ENCODE measurements around the gene MAD1L1.

Gene MAD1L1

DNA sequence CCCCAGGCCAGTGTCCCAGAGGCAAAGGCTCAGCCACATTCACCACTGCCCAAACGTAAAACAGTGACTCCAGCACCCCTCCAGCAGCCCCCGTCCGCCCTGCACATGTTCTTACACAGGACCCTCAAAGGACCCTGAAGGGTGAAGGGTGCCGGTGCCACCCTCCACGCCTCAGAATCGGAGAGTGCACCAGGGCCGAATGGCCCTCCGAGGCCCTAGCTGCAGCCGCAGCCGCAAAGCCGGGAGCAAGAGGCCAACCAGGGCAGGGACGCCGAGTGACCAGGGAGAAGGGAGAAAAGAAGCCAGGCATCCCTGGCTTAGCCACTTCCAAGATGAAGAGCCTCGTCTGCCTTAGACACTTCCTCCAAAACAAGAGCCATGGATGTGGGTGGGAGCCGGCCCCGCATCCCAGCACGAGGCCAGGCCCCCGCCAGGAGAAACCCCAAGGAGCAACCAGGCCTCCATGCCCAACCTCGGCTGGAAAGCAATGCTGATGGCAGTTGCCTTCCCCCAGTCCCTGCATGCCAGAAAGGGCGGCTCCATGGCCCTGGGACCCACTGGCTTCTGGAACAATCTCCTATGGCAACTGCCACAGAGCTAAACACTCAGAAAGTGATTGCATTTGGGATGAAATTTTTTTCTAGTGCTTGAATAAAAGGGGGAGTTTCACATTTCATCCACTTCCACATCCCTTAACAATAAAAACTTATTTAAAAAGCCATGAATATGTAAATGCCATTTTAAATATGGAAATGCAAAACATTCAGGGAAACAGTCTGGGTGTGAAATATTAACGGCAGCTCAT, 92.3 kb downstream of the MAD1L1 start:
- no peak for DNase-seq (ENCODE audit: low spot score)

DNA sequence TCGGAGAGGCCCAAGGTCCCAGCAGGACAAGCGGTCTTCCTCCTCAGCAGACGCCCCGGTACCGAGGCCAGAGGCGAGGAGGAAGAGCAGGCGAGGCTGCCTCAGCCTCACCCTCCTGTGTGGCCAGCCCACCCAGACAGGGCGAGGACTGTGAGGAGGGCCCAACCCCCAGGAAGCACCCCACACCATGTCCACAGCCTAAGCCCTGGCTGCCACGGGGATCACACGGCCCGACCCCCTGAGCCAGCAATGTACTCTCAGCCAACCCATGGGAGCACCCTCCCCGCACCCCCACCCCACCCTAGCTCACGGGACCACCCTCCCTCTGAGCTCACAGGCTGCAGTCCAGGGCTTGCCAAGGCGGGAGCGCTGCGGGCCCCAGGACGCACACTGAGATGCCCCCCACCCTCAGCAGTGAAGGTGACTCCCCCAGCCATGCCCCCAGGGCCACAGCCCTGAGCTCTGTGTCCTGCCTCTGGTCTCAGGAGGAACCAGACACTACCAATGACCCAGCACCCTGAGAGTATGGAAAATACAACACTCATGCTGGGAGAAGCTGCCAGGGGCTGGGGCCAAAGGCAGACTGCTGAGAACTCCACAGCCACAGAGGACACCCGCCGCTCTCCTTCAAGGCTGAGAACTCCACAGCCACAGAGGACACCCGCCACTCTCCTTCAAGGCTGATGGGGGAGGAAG, 93.6 kb downstream of the MAD1L1 start:
- no peak for DNase-seq (ENCODE audit: low spot score)

DNA sequence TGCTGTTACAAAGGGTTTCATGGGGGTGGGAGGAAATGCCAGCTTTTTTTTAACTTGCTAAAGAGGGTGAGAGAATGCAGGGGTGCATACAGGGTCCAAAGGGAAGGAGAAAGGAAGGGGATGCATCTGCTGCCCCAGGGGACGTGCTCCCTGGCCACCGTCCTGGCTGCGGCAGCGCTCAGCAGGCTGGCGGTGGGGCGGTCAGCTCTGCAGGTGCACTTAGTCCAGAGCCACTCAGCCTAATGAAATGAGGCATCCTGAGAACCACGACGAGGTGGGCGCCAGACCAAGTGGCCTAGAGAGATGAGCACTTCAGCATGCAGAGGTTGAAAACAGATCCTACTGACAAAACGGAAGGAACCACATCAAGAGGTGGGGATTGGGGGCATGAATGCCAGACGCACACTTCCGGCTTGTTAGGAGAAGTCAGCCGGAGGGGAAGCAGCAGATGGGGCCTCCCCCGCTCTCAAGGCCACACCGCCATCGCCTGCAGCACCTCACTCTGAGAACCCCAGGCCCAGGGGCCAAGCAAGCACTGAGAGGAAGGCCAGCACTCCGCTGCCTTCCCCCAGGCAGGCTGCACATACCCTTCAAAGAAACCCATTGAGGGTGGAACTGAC, 94.5 kb downstream of the MAD1L1 start:
- no peak for DNase-seq (ENCODE audit: low spot score)

DNA sequence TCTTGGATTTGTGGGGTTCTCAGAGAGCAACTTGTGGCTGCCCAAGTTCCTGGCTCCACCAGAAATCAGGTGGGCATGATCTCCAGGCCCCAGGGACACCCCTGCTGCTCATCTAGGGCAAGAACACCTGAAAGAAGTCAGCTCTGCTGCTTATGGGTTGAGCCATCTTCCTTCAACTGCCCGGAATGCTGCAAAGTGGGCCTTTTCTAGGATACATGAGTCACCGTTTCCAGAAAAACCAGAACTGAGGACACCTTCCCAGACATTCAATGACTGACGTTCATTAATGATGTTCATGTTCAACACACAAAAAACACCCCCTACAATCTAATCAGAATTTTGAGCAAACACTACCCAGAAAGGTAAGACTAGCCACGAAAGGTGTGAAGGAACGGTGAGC, 98.0 kb downstream of the MAD1L1 start:
- DNase-seq (ENCODE audit: low spot score), result no peak

DNA sequence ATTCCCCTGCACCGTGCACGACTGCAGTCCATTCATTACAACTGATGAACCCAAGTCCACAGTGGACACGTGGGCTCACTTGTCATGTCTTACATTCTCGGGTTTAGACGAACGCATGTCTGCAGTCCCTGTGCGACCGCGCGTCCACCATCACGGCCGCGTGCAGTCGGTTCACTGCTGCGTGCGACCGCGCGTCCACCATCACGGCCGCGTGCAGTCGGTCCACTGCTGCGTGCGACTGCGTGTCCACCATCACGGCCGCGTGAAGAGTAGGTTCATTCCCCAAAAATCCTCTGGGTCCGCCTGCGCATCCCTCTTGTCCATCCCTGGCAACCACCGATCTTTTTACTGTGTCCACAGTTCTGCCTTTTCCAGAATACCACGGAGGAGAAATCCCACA, 100.5 kb downstream of the MAD1L1 start:
- DNase-seq (ENCODE audit: low spot score), result no peak

DNA sequence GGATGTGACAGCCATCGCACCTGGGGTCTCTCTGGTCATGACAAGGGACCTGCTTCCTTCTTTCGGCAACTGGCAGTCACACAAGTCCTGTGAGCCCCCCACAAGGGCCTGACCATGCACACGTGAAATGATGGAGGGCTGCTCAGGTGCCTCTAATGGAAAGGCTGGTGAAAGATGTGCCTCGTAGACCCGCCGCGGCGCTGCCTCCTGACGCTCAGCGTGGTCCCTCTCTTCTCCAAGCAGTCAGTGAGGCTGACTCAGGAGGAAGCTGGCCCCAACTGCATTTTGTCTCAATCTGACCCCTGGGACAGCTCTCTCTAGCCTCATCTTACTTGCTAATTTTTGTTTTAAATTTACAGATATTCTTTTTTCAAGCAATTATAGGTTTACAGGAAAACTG, 100.9 kb downstream of the MAD1L1 start:
- DNase-seq (ENCODE audit: low spot score), result no peak

DNA sequence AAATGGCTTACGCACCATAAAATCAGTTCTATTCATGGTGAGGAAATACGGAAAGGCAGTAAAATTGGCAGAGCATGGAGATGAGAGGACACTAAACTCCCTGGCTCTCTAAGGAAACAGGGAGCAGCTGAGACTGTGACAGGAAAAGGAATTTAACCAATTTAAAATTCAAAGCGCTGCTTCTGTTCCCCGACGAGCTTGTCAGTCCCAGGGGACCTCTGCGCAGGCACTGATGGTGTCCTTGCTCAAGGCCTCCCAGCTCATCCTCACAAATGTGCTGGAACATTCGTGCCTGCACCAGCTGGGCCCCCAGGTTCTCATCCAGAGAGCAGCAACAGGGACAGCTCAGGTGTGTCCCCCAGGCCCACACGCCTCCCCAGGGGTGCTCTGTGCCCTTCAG, 101.4 kb downstream of the MAD1L1 start:
- no peak for DNase-seq (ENCODE audit: low spot score)

DNA sequence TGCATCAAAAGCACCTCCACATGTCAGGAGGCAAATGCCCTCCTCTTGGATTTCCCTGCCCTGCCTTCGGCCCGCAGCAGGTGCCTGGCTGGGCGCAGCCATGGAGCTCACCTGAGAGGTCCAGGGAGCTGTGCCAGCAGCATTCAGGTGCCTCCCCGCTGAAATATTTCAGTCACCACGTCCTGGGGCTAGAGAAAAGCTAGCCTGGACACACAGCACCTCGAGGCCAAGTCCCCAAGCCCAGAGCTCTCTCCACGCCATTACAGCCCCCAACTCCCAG, 102.7 kb downstream of the MAD1L1 start:
- no peak for DNase-seq (ENCODE audit: low spot score)

DNA sequence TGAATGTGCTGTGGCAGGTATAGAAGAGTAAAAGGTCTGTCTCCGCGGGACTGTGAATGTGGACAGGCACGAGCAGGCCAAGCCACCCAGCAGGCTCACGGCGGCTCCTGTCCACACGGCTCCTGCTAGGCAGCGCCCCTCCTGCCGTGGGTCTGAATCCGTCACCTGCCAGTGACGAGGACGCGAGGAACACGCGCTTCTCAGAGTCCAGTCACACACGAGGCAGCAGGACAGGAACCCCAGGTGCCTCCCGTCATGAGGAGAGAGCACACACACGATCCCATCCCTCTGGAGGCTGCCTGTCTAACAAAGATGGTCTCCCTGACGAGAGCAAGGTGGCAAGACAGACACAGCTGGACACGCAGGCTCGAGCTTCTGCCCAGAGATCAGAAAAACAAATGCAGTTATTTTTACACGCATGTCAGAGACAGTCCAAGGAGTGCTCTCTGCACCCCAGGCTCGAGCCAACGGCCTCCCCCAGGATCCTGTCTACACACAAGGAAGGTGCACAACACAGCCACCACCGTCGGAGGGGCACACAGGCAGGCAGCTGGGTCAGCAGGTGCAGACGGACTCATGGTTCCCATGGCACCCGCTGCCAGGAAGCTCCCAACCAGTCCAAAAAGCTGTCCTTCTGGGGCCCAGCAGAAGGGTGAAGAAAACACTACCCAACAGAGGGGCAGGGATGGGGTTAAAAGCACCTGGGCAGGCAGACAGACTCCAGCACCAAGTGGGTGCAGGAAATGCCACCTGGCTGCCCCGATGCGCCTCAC, 103.2 kb downstream of the MAD1L1 start:
- DNase-seq (ENCODE audit: low spot score), result no peak

DNA sequence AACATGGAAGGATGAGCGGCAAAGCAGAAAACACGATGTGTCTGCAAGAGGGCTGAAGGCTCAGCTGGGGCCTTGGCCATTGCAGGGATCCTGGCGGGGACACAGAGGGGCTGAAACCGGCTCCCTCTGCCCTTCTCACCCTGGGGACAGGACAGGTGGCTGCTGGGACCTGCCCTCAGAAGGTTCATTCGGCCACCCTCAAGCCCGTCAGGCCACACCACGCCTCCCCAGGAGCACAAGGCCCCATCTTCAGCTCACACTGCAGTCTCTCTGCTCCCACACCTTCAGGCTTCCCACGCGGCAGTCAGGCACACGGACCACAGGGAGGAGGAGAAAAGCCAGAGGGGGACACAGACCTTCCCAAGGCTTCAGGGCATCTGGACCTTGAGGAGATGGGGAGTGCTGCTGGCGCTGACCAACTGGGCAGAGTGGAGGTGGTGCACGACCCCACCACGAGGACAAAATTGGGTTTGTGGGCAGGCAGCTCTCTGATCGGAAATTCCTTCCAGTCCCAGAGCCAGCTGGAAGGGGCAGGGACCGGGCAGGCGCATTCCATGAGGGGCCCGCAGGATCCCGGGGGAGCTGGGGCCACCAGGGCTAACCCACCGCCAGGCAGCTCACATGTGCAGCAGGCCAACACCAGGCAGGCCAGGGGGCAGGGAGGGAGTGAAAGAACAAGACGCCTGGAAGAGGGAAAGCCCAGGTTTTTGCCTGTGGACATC, 104.0 kb downstream of the MAD1L1 start:
- DNase-seq (ENCODE audit: low spot score), result no peak

DNA sequence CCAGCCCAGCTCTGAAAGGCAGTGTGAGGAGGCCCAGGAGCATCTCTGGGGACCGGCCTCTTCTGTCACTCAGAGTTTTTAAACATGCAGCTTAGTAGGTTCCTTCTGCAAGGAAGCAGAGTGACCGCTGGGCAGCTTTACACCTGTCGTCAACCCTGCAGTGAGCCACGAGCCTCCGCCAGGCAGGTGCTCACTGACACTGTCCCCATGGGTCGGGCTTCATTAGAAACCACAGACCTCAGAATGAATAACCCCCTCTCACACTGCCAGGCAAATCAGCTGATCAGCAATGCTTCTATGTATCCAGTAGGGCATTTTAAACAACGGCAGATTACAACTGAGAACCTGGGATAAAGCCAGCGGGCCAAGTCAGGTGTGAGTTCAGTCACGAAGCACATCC, 106.1 kb downstream of the MAD1L1 start:
- DNase-seq (ENCODE audit: low spot score), result no peak

DNA sequence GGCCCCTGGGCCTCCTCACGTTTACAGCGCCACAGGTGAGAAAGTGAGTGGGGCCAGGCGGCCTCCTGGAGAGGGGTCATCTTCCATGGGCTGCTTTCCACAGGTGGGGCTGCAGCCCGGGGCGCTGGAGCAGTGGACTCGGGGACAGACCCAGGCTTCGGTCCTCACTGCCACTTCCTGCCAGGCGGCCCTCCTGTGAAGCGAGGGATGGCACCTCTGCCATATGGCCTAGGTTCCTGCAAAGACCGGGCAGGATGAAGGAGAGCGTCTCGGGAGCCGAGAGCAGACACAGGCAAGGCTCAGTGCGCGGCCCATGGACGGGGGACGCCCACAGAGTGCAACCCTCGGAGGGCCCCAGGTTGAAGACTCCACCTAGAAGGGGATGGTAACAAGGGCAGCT, 106.8 kb downstream of the MAD1L1 start:
- no peak for DNase-seq (ENCODE audit: low spot score)

DNA sequence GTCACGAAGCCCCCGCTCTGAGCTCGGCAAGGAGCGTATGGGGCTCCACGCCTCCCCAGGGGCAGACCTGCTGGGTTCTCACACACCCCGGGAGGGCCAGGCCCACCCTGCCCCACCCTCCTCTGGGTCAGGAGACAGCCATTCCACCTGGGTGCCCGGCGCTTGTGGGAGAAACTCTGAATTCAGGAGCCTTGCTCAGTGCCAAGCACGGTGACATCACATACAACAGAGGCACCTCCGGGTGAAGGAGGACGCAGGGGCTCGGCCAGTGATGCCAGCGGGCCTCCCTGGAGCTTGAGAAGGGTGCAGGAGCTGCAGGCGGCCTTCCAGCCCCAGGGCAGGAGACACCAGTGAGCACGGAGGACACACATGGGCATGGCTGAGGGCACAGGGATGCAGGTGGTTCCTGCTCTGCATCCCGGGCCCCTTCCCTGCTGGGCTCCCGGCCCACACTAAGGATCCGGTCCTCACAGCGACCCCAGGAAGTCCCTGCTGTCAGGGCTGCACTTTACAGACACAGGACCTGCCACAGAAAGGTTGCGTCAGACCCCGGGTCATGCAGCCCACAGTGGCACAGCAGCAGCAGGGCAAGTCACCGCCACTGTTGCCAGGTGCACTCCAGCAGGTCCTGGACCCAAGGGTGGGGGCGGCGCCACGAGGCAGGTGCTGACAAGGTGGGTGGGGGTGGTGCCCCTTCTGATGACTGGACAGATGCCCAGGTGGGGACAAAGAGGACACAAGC, 108.0 kb downstream of the MAD1L1 start:
- no peak for DNase-seq (ENCODE audit: low spot score)

DNA sequence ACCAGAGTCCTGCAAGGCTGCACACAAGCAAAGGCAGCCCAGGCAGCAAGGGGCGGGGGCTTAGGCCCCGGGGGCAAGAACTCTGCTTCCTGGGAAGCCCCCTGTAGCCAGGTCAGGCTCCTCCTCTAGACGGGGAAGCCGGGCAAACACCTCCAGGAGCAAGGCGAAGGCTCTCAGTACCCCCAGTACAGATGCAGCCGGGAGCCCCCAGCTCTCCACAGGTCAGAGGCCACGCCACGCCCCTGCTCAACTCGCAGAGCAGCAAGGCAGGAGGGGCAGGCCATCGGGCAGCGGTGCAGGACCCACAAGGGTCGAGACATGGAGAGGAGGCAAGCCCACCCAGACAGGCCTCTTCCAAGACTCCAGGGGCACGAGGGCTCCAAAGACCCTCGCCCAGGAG, 108.8 kb downstream of the MAD1L1 start:
- DNase-seq (ENCODE audit: low spot score), result no peak

DNA sequence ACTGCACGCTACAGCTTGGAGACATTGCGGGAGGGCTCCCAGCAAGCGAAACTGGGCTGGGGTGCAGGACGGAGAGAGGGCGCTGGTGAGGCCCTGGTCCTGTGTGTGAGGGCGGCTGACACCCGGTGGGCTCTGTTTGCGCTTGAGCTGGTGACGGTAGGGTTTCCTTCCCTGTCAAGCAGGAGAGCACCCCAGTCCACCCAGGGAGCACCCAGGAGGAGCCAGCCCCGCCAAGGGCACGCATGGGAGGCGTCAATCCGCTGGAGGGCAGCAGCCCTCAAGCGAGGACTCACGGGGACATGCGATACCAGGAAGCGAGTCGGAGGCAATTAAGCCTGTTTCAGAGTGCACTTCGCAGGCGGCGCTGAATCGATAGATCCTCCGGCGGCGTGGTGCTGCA, 109.4 kb downstream of the MAD1L1 start:
- no peak for DNase-seq (ENCODE audit: low spot score)

DNA sequence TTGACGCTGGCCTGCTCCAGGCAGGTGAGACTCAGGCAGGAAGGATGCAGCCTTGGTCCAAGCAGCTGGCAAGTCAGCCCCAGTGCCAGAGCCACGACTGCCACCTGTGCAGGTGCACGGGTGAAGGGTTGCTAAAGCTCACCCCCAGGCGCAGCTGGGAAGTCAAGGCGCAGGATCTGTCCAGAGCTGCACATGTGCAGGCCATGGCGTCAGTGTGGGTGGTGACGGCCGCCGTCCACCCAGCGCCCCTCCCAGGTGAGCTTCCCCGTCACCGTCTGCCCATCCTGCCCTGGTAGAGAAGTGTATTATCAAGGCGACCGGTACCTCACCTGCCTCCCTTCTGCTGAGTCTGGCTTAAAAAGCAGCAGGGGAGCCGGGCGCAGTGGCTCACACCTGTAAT, 110.1 kb downstream of the MAD1L1 start:
- no peak for DNase-seq (ENCODE audit: low spot score)

DNA sequence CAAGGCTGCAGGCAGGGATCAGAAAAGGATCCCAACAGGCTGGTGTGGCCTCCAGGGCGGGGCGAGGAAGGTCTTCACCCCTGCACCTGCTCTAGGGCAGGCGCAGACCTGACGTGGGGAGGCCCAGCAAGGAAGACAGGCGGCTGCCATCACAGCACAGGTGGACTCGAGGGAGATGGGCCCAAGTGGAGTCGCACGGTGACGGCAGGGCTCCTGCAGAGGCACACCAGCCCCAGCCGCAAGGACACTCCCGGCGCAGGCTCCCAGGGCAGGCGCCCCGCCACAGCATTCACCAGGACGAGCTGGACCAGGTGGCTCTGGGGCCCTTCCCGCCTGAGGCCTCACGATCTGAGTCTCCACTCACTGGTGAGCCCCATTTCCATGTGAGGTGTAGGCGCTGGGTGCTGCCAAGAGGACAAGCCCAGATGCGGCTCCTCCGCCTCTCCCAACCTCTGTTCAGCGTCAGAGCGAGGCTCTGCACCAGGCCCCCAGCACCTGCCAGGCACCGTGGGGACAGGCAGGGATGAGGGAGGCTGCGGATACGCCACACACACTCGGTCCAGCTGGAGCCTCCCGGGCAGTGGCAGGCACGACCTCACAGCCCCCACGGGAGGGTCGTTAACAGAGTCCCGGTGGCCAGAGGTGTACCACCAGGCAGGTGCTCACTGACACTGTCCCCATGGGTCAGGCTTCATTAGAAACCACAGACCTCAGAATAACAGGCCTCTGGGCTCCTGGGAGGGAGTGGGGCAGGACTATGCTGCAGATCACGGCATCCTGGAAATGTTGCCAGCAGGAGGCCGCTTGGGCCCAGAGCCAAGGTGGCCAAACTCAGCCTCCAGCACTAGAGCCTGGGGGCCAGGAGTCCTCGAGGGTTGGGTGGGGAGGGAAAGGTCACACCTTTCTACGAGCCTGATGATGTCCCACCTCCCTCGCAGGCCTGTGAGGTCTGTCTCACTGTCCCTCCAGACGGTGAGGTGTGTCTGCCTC, 111.6 kb downstream of the MAD1L1 start:
- no peak for DNase-seq (ENCODE audit: low spot score)

DNA sequence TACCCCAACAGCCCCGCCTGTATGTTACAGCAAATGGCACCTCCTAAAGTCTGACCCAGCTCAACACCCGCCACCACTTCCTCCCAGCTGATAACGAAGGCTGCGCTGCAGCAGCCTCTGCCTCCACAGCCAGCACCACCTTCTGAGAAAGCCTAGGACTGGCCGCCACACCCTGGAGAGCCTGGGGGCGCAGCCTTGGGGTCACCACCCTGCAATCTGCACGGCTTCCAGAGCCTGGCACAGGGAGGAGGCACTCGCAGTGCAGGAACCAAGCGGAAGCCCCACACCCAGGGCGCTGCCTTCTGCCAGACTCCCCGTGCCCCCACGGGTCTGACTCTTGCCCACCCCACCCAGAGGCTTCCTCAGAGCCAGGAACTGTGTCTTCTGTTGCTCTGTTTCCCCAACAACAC, 112.5 kb downstream of the MAD1L1 start:
- no peak for DNase-seq (ENCODE audit: low spot score)

DNA sequence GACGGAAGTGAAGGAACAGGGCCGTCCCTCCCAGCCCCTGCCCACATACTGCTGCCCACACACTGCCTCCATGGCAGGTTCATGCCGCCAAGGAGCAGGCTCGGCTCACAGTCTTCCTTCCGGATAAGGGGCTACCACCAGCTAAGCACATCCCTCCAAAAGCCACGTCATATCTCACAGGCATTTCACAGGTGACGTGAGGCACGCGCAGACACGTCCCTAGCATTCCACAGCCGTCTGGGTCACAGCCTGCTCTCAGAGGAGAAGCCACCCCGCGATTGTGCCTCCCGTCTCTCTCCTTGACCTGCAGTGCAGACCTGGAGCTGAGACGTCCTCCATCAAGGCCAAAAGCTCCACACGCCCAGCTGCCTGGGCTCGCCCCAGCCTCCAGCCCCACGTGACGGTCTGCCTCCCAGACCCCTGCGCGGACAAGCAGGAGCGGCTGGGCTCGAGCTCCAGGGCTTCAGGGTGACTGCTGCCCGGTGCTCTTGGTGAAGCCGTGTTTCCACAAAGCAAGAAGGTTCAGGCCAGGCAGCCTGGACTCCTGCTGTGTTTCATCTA, 114.0 kb downstream of the MAD1L1 start:
- DNase-seq (ENCODE audit: low spot score), result no peak

DNA sequence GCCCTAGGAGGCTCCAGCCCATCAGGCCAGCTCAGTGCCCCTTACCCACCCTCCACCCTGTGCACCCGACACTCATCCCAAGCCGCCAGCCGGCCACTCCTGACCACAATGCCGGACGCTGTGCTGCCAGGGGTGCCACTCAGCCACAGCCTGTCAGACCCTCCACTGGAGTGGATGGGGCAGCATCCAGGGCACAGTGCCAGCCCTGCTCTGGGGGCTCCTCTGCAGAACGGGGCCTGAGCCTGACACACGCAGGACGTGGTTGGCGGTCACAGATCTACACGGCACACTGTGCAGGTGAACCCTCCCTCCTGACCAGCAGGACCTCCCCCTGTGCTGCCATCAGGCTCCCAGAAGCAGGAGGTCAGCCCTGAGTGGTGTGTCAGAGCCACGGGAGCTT, 114.7 kb downstream of the MAD1L1 start:
- no peak for DNase-seq (ENCODE audit: low spot score)

Measured in iPS-NIHi11 (cell line).